Measurements from ENCODE around the gene EFTUD2. TPM values are rescaled to one million over a fixed set of nuclear protein-coding genes. Genes with fewer than 3 reads are reported as not detected.

EFTUD2 gene
- total RNA-seq, 1 donor from 2014 or later = 92.3 TPM

GRCh38 chr17:44807093-44807816 is 92.0 kb downstream of the EFTUD2 start:
- no peak for ATAC-seq

GRCh38 chr17:44804302-44805089 is 94.7 kb downstream of the EFTUD2 start:
- ATAC-seq = no peak

DNA sequence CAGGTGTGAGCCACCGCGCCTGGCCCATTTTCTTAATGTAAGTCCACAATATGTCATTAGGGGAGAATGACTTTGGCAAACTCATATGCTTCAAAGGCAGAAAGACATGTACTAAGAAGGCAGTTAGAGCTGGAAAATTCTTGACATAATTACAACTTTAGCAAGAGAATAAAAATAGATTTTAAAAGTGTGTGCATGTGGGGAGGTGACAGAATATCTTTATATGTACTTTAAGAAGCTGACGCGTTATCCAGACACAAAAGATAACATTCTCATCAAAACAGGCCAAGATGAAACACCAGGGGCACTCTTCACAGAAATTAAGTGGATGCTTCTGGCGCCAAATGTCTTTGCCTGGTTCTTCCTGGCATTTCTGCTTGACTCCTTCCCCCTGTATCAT is 97.4 kb downstream of the EFTUD2 start:
- no peak for ATAC-seq

Other genes with a start within 250 kb of the EFTUD2 start
- not detected for gene MEIOC, start 243.0 kb downstream of the EFTUD2 start, total RNA-seq
- 19.0 TPM for gene CCDC43, start 209.7 kb downstream of the EFTUD2 start, total RNA-seq
- 3.9 TPM for gene DBF4B, start 190.8 kb downstream of the EFTUD2 start, total RNA-seq
- gene ADAM11, start 140.5 kb downstream of the EFTUD2 start, total RNA-seq = 0.96 TPM
- 1.4 TPM for gene GJC1, start 69.2 kb downstream of the EFTUD2 start, total RNA-seq
- gene HIGD1B, start 51.6 kb downstream of the EFTUD2 start, total RNA-seq = 3.4 TPM
- not detected for gene GFAP, start 16.1 kb upstream of the EFTUD2 start, total RNA-seq
- gene KIF18B, start 48.3 kb upstream of the EFTUD2 start, total RNA-seq = 10.4 TPM
- gene C1QL1, start 68.9 kb upstream of the EFTUD2 start, total RNA-seq = 0.12 TPM
- 19.5 TPM for gene DCAKD, start 152.2 kb upstream of the EFTUD2 start, total RNA-seq
- 63.0 TPM for gene NMT1, start 161.9 kb upstream of the EFTUD2 start, total RNA-seq
- 34.2 TPM for gene PLCD3, start 233.1 kb upstream of the EFTUD2 start, total RNA-seq
- gene ACBD4, start 236.2 kb upstream of the EFTUD2 start, total RNA-seq = 3.5 TPM
- 22.6 TPM for gene HEXIM1, start 249.0 kb upstream of the EFTUD2 start, total RNA-seq

Measured in esophagus mucosa (tissue), 1 donor.